Measurements from ENCODE around the gene ADGRF3.
"Not testable (repeated sequence)": the region's sequence is repeated elsewhere in the genome, so short reads cannot be mapped to it uniquely, and the experiment has no call there.

Gene ADGRF3

GRCh38 chr2:26351375-26352090, 4.9 kb upstream of the ADGRF3 start:
- DNase-seq (ENCODE audit: low read depth), result no peak

- no peak for DNase-seq (ENCODE audit: low read depth)
Observed at GRCh38 chr2:26349690-26350089, 3.1 kb upstream of the ADGRF3 start.

- no peak for DNase-seq (ENCODE audit: low read depth)
Observed at GRCh38 chr2:26347286-26347865, 787 bp upstream of the ADGRF3 start.

GRCh38 chr2:26345545-26346453, 790 bp downstream of the ADGRF3 start, which contains the start of gene SELENOI:
Gene SELENOI, plus strand, starts transcription at chr2:26346143. Its CDS starts 90 bp downstream, at chr2:26346233.
- peak; percentile 98 for DNase-seq (ENCODE audit: low read depth)

DNA sequence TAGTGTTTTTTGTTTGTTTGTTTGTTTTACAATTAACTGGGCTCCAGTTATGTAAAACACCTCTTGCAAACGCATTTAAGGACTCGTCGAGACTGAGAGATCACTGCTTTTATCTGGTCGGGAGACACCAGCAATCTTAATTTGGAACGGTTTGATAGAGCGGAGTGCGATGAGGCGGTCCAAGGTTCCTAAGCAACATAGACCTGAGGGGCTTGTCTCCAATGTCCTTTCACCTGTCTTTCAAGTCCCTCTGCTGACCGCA, 1.4 kb downstream of the ADGRF3 start:
- no peak for DNase-seq (ENCODE audit: low read depth)

- DNase-seq (ENCODE audit: low read depth), result no peak
Observed at GRCh38 chr2:26344581-26345282, 1.9 kb downstream of the ADGRF3 start.

GRCh38 chr2:26340831-26341230, 5.8 kb downstream of the ADGRF3 start:
- no peak for DNase-seq (ENCODE audit: low read depth)

DNA sequence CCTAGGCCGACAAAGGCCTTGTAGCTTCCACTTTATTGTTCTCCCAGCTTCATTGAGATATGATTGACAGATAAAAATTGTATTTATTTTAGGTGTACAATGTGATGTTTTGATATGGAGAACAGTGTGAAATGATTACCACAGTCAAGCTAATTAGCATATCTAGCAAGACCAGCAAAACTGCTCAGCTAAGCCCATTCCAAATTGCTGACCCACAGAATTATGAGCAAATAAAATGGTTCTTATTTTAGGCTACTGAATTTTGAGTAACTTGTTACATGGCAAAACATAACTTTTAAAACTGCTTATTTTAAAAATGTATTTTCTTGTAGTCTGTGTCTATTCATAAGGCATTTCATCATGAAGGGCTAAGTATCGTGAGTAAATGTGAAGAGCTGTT, 9.3 kb downstream of the ADGRF3 start:
- no peak for DNase-seq (ENCODE audit: low read depth)

GRCh38 chr2:26336719-26337118, 9.9 kb downstream of the ADGRF3 start:
- no peak for DNase-seq (ENCODE audit: low read depth)

GRCh38 chr2:26335231-26335630, 11.4 kb downstream of the ADGRF3 start:
- no peak for DNase-seq (ENCODE audit: low read depth)

DNA sequence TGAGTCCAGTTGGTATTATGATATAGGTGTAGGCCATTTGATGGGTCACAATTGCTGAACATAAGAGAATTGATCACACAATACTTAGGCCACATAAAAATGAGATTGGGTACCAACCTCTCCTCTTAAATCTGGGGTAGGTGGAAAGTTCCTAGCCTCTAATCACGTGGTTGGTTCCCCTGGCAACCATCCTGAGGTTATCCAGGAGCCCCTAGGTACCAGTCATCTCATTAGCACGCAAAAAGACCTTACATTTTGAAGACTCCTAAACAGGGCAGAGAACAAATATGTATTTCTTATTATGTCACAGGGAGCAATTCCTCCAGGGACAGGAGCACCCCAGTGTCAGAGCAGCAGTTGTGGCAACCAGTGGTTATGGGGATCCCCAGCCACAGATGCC, 13.3 kb downstream of the ADGRF3 start:
- DNase-seq (ENCODE audit: low read depth), result no peak

DNA sequence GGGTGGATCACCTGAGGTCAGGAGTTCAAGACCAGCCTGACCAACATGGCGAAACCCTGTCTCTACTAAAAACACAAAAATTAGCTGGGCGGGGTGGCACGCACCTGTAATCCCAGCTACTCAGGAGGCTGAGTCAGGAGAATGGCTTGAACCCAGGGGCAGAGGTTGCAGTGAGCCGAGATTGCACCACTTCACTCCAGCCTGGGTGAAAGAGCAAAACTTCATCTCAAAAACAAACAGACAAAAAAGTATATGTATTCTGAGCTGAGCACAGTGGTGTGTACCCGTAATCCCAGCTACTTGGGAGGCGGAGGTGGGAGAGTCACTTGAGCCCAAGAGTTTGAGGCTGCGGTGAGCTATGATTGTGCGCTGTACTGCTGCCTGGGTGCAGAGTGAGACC, 15.3 kb downstream of the ADGRF3 start:
- DNase-seq (ENCODE audit: low read depth), result not testable (repeated sequence)

- no peak for DNase-seq (ENCODE audit: low read depth)
Observed at GRCh38 chr2:26330604-26331003, 16.0 kb downstream of the ADGRF3 start.

DNA sequence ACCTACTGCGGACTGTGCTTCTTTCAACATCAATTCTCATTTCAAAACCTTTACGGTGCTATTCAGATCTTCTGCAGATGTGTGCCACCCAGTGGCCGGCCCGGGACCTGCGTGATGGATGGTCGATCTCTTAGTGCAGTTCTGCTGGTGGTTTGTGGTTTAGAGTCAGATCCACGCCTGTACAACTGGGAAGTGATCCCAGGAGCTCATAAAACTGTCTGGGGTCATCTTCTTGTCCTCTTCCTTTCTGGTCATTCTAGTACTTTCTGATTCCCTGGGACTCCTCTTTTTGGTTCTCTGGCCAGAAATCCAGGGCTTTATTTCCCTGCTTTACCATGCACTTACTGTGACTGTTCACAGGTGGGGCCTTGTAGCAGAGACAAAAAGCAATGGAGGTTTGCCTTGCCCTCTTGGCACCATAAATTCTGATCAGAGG, 16.5 kb downstream of the ADGRF3 start:
- DNase-seq (ENCODE audit: low read depth), result no peak

DNA sequence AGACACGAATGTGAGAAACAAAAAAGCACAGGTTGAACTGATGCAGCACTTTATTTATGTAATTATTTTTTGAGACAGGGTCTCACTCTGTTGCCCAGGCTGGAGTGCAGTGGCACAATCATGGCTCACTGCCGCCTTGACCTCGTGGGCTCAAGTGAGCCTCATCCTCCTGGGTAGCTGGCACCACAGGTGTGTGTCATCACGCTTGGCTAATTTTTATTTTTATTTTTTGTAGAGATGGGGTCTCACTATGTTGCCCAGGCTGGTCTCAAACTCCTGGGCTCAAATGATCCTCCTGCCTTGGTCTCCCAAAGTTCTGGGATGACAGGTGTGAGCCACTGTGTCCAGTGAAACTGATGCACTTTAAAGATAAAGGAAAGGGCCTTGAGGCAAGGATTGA, 17.5 kb downstream of the ADGRF3 start:
- not testable (repeated sequence) for DNase-seq (ENCODE audit: low read depth)

- no peak for DNase-seq (ENCODE audit: low read depth)
Observed at GRCh38 chr2:26327291-26328272, 19.0 kb downstream of the ADGRF3 start.

DNA sequence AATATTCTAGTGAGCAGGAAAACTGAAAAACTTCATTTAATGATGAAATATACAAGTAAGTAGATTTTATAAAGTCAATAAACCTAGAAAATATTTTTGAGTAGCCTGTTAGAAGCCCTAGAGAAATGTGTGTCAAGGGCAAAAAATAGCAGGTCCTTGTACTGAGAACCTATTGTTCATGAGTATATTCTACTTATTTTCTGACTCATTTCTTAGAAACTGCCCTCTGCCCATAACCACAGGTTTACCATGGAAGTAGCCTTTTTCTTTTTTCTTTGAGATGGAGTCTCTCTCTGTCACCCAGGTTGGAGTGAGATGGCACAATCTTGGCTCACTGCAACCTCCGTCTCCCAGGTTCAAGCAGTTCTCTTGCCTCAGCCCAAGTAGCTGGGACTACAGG, 20.1 kb downstream of the ADGRF3 start:
- no peak for DNase-seq (ENCODE audit: low read depth)

DNA sequence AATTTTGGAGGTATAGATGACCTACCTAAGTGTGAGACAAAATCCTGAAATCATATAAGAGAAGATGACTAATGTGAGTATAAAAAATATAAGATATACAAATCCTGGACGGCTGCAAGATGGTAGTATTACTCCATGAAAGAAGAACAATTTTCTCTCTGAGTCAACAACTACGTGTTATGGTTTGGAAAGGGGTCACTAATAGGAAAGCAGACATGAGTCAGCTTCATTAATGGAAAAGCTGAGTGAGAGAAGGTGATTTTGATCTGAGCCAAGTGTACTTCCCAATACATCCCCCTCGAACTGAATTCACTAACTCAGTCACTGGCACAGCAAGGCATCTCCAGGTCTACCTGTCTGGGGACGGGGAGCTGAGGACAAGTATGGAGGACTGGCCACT, 20.7 kb downstream of the ADGRF3 start:
- DNase-seq (ENCODE audit: low read depth), result no peak

DNA sequence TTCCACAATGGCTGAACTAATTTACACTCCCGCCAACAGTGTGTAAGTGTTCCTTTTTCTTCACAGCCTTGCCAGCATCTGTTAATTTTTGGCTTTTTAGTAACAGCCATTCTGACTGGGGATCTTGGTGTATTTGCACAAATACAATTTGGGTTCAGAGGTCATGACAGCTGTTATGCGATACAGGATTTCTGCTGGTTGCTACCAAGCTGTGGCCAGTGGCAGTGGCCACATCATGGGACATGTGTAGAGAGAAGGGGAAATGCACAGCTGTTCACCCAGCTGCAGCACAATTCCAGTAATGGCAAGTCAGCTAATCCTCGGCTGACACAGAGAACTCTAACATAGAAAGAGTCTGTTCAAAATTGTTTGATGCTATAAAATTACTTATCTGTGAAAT, 21.7 kb downstream of the ADGRF3 start:
- no peak for DNase-seq (ENCODE audit: low read depth)

- not testable (repeated sequence) for DNase-seq (ENCODE audit: low read depth)
Observed at GRCh38 chr2:26324479-26324878, 22.1 kb downstream of the ADGRF3 start.

DNA sequence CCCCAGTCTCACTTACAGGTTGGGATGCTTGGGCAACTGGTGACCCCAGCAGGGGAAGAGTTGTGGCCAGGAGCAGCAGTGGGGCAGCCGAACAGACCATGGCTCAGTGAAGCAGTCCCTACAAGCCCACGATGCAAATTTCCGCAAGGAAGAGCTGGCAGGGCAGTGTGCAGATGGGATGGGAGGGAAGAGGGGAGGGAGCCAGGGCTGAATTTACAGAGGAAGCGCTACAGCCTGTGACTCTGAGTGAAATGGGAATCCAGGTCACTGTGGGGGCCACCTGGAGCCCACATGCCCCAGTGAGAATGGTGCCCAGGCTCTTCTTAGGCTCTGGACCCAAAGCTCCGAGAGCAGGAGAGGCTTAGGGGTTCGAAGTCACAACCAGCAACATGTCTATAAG, 27.6 kb downstream of the ADGRF3 start:
- no peak for DNase-seq (ENCODE audit: low read depth)
